Spleen (tissue), 11 donors: Measurements from ENCODE around the gene RIOX2. TPM values are rescaled to one million over a fixed set of nuclear protein-coding genes. Genes with fewer than 3 reads are reported as not detected.
A peak's percentile ranks its signal among the peaks of the same experiment; 100 is the strongest.

Source experiments
- DNase-seq: peaks from one replicate; pipeline ENCODE4 v3.0.0-alpha.2; 2020
- H3K27ac ChIP-seq, 8 donors: fragments of 200-600 bp; sonication (generic) in 7 of 8; 1 replicate in 4 of 8; 2 replicates in 4 of 8; pipeline versions ENCODE4 v1.5.0 to v1.8.0; 2016 to 2021; ENCODE audit warnings: inconsistent platforms in 4 of 8, mild to moderate bottlenecking in 4 of 8, moderate library complexity in 1 of 8
- H3K27me3 ChIP-seq, 7 donors: fragments of 200-600 bp; sonication (generic) in 6 of 7; replicated peaks in 1 of 7; 1 replicate in 4 of 7; 2 replicates in 3 of 7; pipeline versions ENCODE4 v1.5.0 to v1.8.0; 2016 to 2021; ENCODE audit warnings: inconsistent platforms in 3 of 7, mild to moderate bottlenecking in 1 of 7
- H3K36me3 ChIP-seq, 6 donors: fragments of 200-600 bp; sonication (generic) in 5 of 6; 1 replicate in 4 of 6; 2 replicates in 2 of 6; pipeline versions ENCODE4 v1.5.0 to v1.8.0; 2016 to 2021; ENCODE audit warnings: inconsistent platforms in 2 of 6
- H3K4me1 ChIP-seq, 6 donors: fragments of 200-600 bp; sonication (generic) in 5 of 6; 1 replicate in 3 of 6; 2 replicates in 3 of 6; pipeline versions ENCODE4 v1.5.0 to v1.8.0; 2016 to 2021; ENCODE audit warnings: inconsistent platforms in 3 of 6
- H3K4me3 ChIP-seq, 8 donors: fragments of 200-600 bp; sonication (generic) in 7 of 8; 1 replicate in 4 of 8; 2 replicates in 4 of 8; pipeline versions ENCODE4 v1.5.0 to v1.8.0; 2016 to 2021; ENCODE audit warnings: inconsistent platforms in 4 of 8, mild to moderate bottlenecking in 4 of 8, moderate library complexity in 2 of 8
- H3K9me3 ChIP-seq, 8 donors: fragments of 200-600 bp; sonication (generic) in 7 of 8; 1 replicate in 4 of 8; 2 replicates in 4 of 8; pipeline versions ENCODE4 v1.5.0 to v1.8.0; 2016 to 2021; ENCODE audit warnings: inconsistent platforms in 4 of 8
- POLR2A ChIP-seq, 3 donors: fragments of 450-650 bp; IDR thresholded peaks; one replicate each; pipeline ENCODE4 v1.5.1; 2017; ENCODE audit warnings: antibody characterized with exemption in 3 of 3, mild to moderate bottlenecking in 1 of 3
- POLR2AphosphoS5 ChIP-seq, 3 donors: sonication (generic); formaldehyde crosslinking; IDR thresholded peaks; one replicate each; pipeline ENCODE4 v1.5.1; 2017; ENCODE audit warnings: antibody characterized with exemption in 3 of 3
- WGBS, 5 donors: extraction: QIAGEN DNeasy Blood & Tissue Kit in 3 of 5; methylation state at CpG; one replicate each; pipeline versions ENCODE4 v1.1.5 to v1.1.7; 2013 to 2018; 5-methylcytosine and 5-hydroxymethylcytosine counted together
- intact Hi-C: fragments of 100-400 bp; cut with DNase I; formaldehyde crosslinking; loops from one replicate; pipeline ENCODE4 v1.15.0; 2023; ENCODE audit warnings: low total_unique reads
- polyA plus RNA-seq, 3 donors: library from polyadenylated mRNA; stranded (reverse); fragments of 200-250 nt; gene quantifications; one replicate each; pipeline ENCODE4 v1.2.1, GENCODE V29; 2013
- total RNA-seq, 7 donors: library from RNA; depleted of rRNA in 3 of 7; stranded (reverse); fragments of >200 nt in 3 of 7; fragmentation: NEBNext Ultra II Directional in 4 of 7; extraction: Animal tissue kit (Norgen Biotek cat#: 25700) in 4 of 7; gene quantifications; one replicate each; pipeline versions ENCODE4 v1.1.0 to v1.2.1, GENCODE V29; 2016 to 2021
- TF ChIP-seq, protein P1 (sequence below), 11 experiments: fragments of 200-600 bp in 7 of 11; fragments of 450-650 bp in 4 of 11; sonication (generic) in 4 of 11; IDR thresholded peaks in 8 of 11; conservative IDR thresholded peaks in 3 of 11; 1 replicate in 7 of 11; 2 replicates in 4 of 11; pipeline versions ENCODE4 v1.4.0 to v1.8.0; 2016 to 2021; ENCODE audit warnings: antibody characterized with exemption in 11 of 11, inconsistent platforms in 4 of 11, mild to moderate bottlenecking in 1 of 11
- donor health status: healthy with polysubstance abuse.
- donor health status: DM: no; HTN: no; CAD: no; lungs with moderate emphysema.
- donor health status: DM: no; HTN: no; CAD: no.
- donor health status: Bipolar disorder and iron deficiency.
- donor health status: healthy.
- donor health status: DM: no; HTN: no; CAD: no.
- donor health status: DM: yes; HTN: yes; CAD: no.

The RIOX2 gene
- total and polyA plus RNA-seq, 10 donors, result 13.5 to 29.7 (median 18.7) TPM

DNA sequence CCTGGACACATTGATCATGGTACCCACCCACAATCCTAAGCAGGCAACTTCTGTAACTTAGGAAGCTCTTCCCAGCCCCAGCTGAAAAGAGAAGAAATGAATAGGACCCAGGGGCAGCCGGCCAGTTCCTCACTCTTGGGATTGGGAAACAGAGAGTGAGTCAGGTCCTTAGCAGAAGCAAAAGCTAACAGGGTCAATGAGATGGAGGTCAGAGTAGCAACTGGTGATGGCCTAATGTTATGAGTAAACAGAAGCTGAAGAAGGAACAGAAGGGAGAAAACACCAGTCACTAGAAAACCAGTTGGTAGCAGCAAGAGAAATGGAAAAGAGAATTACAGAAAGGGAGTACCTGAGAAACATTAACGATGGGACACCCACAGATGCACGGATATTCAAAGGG is 20.0 kb downstream of the RIOX2 start:
- H3K4me1 ChIP-seq, result peaks cover 0 to 7% (median 0%) of the 10 kb centered on the region in 6 donors
- peaks cover 0 to 98% (median 57%) of the 10 kb centered on the region in 6 donors for H3K36me3 ChIP-seq
- TF ChIP-seq, protein P1, sequence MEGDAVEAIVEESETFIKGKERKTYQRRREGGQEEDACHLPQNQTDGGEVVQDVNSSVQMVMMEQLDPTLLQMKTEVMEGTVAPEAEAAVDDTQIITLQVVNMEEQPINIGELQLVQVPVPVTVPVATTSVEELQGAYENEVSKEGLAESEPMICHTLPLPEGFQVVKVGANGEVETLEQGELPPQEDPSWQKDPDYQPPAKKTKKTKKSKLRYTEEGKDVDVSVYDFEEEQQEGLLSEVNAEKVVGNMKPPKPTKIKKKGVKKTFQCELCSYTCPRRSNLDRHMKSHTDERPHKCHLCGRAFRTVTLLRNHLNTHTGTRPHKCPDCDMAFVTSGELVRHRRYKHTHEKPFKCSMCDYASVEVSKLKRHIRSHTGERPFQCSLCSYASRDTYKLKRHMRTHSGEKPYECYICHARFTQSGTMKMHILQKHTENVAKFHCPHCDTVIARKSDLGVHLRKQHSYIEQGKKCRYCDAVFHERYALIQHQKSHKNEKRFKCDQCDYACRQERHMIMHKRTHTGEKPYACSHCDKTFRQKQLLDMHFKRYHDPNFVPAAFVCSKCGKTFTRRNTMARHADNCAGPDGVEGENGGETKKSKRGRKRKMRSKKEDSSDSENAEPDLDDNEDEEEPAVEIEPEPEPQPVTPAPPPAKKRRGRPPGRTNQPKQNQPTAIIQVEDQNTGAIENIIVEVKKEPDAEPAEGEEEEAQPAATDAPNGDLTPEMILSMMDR (IDR thresholded peaks at IDR 0.05 in 8 of 11, conservative IDR thresholded peaks at IDR 0.05 in 3 of 11), result no peak
- peak in 1 of 3 donors; percentile 35 for TF ChIP-seq POLR2AphosphoS5 (IDR thresholded peaks at IDR 0.05)
- H3K27ac ChIP-seq, result no peak overlapping the region
- H3K4me3 ChIP-seq, result no peak overlapping the region
- WGBS, 5 donors, result 79 to 89% (median 87%) methylated on average over 3 of the region's 3 CpGs
- H3K9me3 ChIP-seq, result no peaks in the 10 kb centered on the region
- DNase-seq, result no peak
- intact Hi-C loops, result no loop called here
- H3K27me3 ChIP-seq, result no peaks in the 10 kb centered on the region

DNA sequence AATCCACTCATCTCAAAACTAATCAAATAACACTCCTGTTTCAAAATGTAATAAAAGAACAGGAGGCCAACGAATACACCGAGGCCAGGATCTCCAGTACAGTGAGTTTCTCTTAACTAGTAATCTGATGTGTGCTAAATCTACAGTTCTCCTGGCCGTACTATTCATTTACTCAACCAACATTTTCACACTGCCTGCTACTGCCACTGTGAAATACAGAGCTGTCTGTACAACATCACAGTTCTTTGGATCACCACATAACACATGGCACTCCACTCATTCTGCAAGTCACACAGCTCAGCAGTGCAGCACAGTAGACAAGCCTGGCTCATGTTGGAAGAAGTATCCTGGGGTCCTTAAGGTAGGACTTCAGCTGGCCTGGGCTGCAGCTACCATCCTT is 21.9 kb downstream of the RIOX2 start:
- no peak for DNase-seq
- Histone ChIP-seq H3K4me3 (no peak overlapping the region), H3K9me3 (no peaks in the 10 kb centered on the region), H3K27me3 (no peaks in the 10 kb centered on the region), H3K27ac (no peak overlapping the region), H3K36me3 (peaks cover 0 to 100% (median 68%) of the 10 kb centered on the region in 6 donors), H3K4me1 (peaks cover 0 to 7% (median 0%) of the 10 kb centered on the region in 6 donors)
- TF ChIP-seq, protein P1 (IDR thresholded peaks at IDR 0.05 in 8 of 11, conservative IDR thresholded peaks at IDR 0.05 in 3 of 11), result no peak
- TF ChIP-seq POLR2A (IDR thresholded peaks at IDR 0.05), result no peak
- no peak for TF ChIP-seq POLR2AphosphoS5 (IDR thresholded peaks at IDR 0.05)
- 79 to 91% (median 84%) methylated on average over 3 of the region's 3 CpGs for WGBS, 5 donors
- intact Hi-C loops, result no loop called here

DNA sequence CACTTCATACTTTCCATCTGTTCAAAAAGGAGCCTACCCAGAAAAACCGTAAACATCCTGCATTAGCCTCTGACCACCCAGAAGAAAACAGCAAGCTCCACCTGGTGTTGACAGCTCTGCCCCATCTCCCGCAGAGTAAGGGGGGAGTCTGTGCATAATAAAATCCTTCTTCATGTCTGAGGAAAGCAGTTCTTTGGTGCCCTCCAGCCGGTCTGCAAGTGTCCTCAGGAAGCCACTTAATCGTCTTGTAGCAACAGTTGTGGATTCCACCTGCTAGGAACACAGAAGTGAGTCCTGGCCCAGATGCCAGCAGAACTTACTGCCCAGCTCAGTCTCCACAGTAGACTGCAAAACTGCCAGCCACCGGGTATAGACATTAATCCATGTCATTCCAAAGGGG is 22.5 kb downstream of the RIOX2 start:
- Histone ChIP-seq H3K27me3 (no peaks in the 10 kb centered on the region), H3K36me3 (peaks cover 0 to 100% (median 72%) of the 10 kb centered on the region in 6 donors), H3K4me3 (no peak overlapping the region), H3K27ac (no peak overlapping the region), H3K9me3 (no peaks in the 10 kb centered on the region), H3K4me1 (peaks cover 0 to 5% (median 0%) of the 10 kb centered on the region in 6 donors)
- 82 to 90% (median 87%) methylated on average over 3 to 5 of the region's 5 CpGs for WGBS, 5 donors
- TF ChIP-seq POLR2AphosphoS5 (IDR thresholded peaks at IDR 0.05) (no peak), POLR2A (IDR thresholded peaks at IDR 0.05) (no peak)
- TF ChIP-seq, protein P1 (IDR thresholded peaks at IDR 0.05 in 8 of 11, conservative IDR thresholded peaks at IDR 0.05 in 3 of 11), result no peak
- intact Hi-C loops, result no loop called here
- no peak for DNase-seq

DNA sequence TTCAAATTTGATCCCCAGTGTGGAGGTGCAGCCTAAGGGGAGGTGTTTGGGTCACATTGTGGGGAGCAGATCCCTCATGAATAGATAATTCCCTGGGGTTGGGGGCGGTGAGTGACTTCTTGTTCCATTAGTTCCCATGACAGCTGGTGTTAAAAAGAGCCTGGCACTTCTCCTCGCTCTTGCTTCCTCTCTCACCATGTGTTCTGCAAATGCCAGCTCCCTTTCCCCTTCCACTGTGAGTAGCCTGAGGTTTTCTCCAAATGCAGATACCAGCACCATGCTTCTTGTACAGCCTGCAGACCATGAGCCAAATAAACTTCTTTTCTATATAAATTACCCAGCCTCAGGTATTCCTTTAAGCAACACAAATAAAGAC is 23.1 kb downstream of the RIOX2 start:
- Histone ChIP-seq H3K4me1 (no peaks in the 10 kb centered on the region), H3K27me3 (no peaks in the 10 kb centered on the region), H3K36me3 (peaks cover 0 to 100% (median 68%) of the 10 kb centered on the region in 6 donors), H3K9me3 (no peaks in the 10 kb centered on the region), H3K27ac (no peak overlapping the region), H3K4me3 (no peak overlapping the region)
- TF ChIP-seq POLR2AphosphoS5 (IDR thresholded peaks at IDR 0.05) (no peak), POLR2A (IDR thresholded peaks at IDR 0.05) (no peak)
- TF ChIP-seq, protein P1 (IDR thresholded peaks at IDR 0.05 in 8 of 11, conservative IDR thresholded peaks at IDR 0.05 in 3 of 11), result no peak
- no peak for DNase-seq
- WGBS, 5 donors, result 90 to 95% (median 92%) methylated on average over 2 of the region's 2 CpGs
- intact Hi-C loops, result no loop called here
